Measurements from ENCODE around the gene MVB12B.

MVB12B gene

DNA sequence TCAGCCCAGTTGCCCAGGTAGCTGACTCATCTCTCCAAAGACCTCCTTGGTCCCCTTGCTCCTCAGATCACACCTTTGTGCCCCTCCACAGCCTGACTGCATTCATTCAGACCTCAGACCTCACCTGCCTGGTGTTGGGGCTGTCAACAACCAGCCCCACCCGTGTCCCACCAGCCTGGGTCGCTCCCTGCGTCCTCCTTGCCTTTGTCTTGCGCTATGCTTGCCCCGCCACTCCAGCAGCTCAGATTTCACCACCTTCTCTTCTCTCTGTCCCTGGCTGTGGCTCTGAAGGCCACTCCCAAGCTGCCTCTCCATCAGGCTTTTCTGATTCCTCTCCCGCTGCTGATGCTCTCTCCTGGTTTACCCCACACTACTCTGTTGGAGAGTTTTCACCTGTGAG lies 103.5 kb downstream of the MVB12B start:
- TF ChIP-seq NFIC (IDR thresholded peaks at IDR 0.05) (no peak), TCF12 (IDR thresholded peaks at IDR 0.05; ENCODE audit: low read depth) (no peak)
- TF ChIP-seq, protein P1, sequence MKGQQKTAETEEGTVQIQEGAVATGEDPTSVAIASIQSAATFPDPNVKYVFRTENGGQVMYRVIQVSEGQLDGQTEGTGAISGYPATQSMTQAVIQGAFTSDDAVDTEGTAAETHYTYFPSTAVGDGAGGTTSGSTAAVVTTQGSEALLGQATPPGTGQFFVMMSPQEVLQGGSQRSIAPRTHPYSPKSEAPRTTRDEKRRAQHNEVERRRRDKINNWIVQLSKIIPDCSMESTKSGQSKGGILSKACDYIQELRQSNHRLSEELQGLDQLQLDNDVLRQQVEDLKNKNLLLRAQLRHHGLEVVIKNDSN (IDR thresholded peaks at IDR 0.05): no peak
- TF ChIP-seq, protein P2, sequence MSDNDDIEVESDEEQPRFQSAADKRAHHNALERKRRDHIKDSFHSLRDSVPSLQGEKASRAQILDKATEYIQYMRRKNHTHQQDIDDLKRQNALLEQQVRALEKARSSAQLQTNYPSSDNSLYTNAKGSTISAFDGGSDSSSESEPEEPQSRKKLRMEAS (IDR thresholded peaks at IDR 0.05): no peak

DNA sequence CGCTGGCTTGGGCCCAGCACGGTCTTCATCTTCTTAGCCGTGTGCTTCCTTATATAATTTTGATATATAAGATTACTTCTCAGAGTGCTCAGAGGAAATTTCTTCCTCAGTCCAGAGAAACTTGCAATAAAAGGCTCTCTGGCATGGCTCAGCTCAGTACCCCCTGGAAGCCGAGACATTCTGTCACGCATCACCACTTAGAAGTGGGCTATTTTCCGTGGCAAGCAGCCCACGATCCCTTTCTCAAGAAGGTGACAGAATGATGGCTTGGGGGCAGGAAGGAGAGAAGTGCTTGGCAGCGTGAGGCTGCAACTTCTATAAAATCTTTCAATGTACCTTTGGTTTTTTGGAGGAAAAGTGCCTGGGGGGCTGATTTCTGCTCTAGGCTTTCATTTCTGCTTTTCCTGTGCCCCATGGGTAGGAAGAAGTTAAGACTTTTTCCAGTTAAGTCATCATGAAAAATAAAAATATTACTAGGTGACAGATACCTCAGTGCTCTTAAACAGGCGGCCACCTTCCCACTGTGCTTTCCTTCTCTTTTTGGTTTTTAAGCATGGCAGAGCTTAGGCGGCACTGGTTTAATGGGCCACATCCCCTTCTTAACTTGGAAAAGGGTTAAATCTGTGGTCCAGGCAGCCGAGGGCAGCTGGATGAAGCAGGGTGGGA lies 104.6 kb downstream of the MVB12B start:
- TF ChIP-seq EP300 (IDR thresholded peaks at IDR 0.05; ENCODE audit: borderline replicate concordance): no peak
- TF ChIP-seq TCF12 (IDR thresholded peaks at IDR 0.05; ENCODE audit: low read depth): no peak
- no peak for TF ChIP-seq NFIC (IDR thresholded peaks at IDR 0.05)
- no peak for TF ChIP-seq YY1 (IDR thresholded peaks at IDR 0.05; ENCODE audit: low read depth)
- TF ChIP-seq CEBPB (IDR thresholded peaks at IDR 0.05): no peak
- TF ChIP-seq, protein P1 (IDR thresholded peaks at IDR 0.05): no peak
- TF ChIP-seq, protein P2 (IDR thresholded peaks at IDR 0.05): no peak
- TF ChIP-seq TEAD4 (IDR thresholded peaks at IDR 0.05): no peak
- no peak for TF ChIP-seq TAF1 (IDR thresholded peaks at IDR 0.05; ENCODE audit: low read depth)
- no peak for TF ChIP-seq FOXM1 (IDR thresholded peaks at IDR 0.05; ENCODE audit: borderline replicate concordance, low read depth)
- TF ChIP-seq ZBTB7A (IDR thresholded peaks at IDR 0.05; ENCODE audit: low read depth): no peak
- no peak for TF ChIP-seq RAD21 (IDR thresholded peaks at IDR 0.05; ENCODE audit: low read depth)
- TF ChIP-seq, protein P3, sequence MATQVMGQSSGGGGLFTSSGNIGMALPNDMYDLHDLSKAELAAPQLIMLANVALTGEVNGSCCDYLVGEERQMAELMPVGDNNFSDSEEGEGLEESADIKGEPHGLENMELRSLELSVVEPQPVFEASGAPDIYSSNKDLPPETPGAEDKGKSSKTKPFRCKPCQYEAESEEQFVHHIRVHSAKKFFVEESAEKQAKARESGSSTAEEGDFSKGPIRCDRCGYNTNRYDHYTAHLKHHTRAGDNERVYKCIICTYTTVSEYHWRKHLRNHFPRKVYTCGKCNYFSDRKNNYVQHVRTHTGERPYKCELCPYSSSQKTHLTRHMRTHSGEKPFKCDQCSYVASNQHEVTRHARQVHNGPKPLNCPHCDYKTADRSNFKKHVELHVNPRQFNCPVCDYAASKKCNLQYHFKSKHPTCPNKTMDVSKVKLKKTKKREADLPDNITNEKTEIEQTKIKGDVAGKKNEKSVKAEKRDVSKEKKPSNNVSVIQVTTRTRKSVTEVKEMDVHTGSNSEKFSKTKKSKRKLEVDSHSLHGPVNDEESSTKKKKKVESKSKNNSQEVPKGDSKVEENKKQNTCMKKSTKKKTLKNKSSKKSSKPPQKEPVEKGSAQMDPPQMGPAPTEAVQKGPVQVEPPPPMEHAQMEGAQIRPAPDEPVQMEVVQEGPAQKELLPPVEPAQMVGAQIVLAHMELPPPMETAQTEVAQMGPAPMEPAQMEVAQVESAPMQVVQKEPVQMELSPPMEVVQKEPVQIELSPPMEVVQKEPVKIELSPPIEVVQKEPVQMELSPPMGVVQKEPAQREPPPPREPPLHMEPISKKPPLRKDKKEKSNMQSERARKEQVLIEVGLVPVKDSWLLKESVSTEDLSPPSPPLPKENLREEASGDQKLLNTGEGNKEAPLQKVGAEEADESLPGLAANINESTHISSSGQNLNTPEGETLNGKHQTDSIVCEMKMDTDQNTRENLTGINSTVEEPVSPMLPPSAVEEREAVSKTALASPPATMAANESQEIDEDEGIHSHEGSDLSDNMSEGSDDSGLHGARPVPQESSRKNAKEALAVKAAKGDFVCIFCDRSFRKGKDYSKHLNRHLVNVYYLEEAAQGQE (IDR thresholded peaks at IDR 0.05; ENCODE audit: low read depth): no peak
- TF ChIP-seq EGR1 (IDR thresholded peaks at IDR 0.05): no peak

DNA sequence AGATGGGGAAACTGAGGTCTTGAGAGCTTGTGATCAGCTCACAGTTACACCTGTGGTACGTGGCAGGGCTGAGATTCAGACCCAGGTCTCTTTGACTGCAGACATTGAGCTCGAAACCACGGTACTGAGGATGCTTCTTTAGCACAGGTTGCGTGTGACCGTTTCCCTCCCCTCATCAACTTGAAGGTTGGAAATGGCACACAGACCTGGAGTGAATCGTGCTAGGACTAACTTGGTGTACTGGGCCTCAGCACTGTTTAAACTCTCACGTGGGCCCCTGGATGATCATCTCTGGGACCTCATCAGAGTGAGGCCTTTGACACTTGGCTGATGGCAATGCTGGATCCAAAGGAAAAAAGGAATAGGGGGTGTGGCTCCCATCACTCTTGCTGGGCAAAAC lies 106.0 kb downstream of the MVB12B start:
- TF ChIP-seq EGR1 (IDR thresholded peaks at IDR 0.05): no peak
- TF ChIP-seq, protein P1 (IDR thresholded peaks at IDR 0.05): no peak
- no peak for TF ChIP-seq CEBPB (IDR thresholded peaks at IDR 0.05)
- TF ChIP-seq, protein P2 (IDR thresholded peaks at IDR 0.05): no peak
- TF ChIP-seq EP300 (IDR thresholded peaks at IDR 0.05; ENCODE audit: borderline replicate concordance): no peak
- no peak for TF ChIP-seq TCF12 (IDR thresholded peaks at IDR 0.05; ENCODE audit: low read depth)
- TF ChIP-seq ZBTB7A (IDR thresholded peaks at IDR 0.05; ENCODE audit: low read depth): no peak

DNA sequence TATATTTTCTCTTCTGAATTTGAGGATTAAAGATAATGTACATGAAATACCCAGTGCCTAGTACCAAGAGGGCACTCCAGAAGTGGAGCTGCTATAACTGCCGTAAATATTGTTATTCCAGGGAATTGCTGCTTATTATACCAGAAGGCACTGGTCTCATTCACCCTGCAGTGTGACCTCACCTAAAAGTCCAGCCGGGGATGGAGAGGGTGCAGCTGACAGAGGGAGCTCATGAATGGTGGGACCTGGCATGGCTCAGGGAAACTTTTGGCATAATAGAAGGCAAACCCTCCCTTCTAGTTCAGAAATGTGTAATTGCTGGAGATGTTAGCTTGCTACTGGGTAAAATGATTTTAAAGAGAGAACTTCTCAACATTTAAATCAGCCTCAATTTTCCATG lies 108.5 kb downstream of the MVB12B start:
- TF ChIP-seq RAD21 (IDR thresholded peaks at IDR 0.05; ENCODE audit: low read depth) (no peak), TAF1 (IDR thresholded peaks at IDR 0.05; ENCODE audit: low read depth) (no peak), TCF12 (IDR thresholded peaks at IDR 0.05; ENCODE audit: low read depth) (no peak), CEBPB (IDR thresholded peaks at IDR 0.05) (no peak), FOXM1 (IDR thresholded peaks at IDR 0.05; ENCODE audit: borderline replicate concordance, low read depth) (no peak), EGR1 (IDR thresholded peaks at IDR 0.05) (no peak), EP300 (IDR thresholded peaks at IDR 0.05; ENCODE audit: borderline replicate concordance) (no peak), ZBTB7A (IDR thresholded peaks at IDR 0.05; ENCODE audit: low read depth) (no peak), NFIC (IDR thresholded peaks at IDR 0.05) (no peak), TEAD4 (IDR thresholded peaks at IDR 0.05) (no peak), CREB1 (IDR thresholded peaks at IDR 0.05; ENCODE audit: low read depth) (no peak), YY1 (IDR thresholded peaks at IDR 0.05; ENCODE audit: low read depth) (no peak)
- TF ChIP-seq, protein P3 (IDR thresholded peaks at IDR 0.05; ENCODE audit: low read depth): no peak
- TF ChIP-seq, protein P1 (IDR thresholded peaks at IDR 0.05): no peak
- TF ChIP-seq, protein P2 (IDR thresholded peaks at IDR 0.05): no peak

DNA sequence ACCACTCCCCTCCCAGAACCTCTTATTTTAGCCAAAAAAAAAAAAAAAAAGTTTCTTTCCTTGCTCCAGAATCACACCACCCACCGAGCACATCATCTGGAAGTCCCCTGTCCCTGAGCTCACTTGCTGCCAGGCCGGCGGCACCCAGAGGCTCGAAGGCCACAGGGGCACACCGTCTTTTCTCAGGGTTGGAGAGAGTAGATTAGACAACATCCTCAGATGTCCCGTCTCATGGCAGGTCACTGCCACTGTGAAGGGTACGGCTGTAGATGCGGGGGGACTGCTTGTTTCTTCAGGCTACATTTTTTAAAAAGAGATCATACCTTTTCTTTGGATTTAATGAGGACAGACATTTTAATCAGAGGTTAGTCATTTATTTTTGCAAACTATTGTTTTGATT lies 109.0 kb downstream of the MVB12B start:
- TF ChIP-seq, protein P2 (IDR thresholded peaks at IDR 0.05): no peak
- TF ChIP-seq FOXM1 (IDR thresholded peaks at IDR 0.05; ENCODE audit: borderline replicate concordance, low read depth) (no peak), EGR1 (IDR thresholded peaks at IDR 0.05) (no peak), CEBPB (IDR thresholded peaks at IDR 0.05) (no peak), TEAD4 (IDR thresholded peaks at IDR 0.05) (no peak), RAD21 (IDR thresholded peaks at IDR 0.05; ENCODE audit: low read depth) (no peak), EP300 (IDR thresholded peaks at IDR 0.05; ENCODE audit: borderline replicate concordance) (no peak), CREB1 (IDR thresholded peaks at IDR 0.05; ENCODE audit: low read depth) (no peak), TCF12 (IDR thresholded peaks at IDR 0.05; ENCODE audit: low read depth) (no peak), NFIC (IDR thresholded peaks at IDR 0.05) (no peak)

All from Ishikawa (cell line).